NCI-H2081 treated with DMSO at 0.1 percent for 48 hours (cell line): ENCODE measurements around the gene HERC3.

Experiments used
- DNase-seq: peaks from one replicate; lab custom pipeline; 2025; lab: John Stamatoyannopoulos, UW

HERC3 gene

DNA sequence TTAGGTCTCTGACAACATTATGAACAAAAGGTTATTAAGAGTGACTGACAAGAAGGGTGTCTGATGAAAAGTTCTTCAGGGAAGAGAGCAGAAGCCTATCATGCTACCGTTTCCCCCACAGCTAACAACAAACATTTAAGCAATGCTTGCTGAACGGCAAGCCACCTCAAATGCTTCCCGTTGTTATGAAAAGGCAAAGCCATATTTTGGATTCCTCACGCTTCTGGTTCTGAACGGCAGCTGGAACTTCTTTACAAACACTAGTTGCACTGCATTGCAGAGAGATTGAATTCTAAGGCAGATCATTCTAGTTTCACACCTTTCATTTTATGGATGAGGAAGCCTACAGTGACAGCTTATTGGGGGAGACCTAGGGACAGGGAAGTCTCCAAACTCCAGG lies 153.9 kb downstream of the HERC3 start:
- no peak for DNase-seq

DNA sequence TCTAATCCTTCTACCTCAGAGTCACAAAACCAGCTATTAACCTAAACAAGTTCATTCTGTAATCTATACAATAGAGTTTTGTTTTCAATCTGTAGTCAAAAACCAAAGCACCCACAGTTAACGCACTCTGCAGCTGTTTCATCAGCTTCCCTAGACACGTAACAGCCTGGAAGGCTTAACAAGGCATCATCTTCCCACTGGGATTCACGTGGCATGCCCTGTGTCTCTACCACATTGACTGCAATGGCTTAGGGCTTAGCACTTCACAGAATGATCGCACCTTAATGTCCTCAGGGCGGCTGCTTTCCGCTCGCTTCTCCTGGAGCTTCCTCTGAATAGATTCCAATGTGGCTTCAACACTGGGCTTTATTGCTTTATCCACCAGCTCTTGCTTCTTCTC lies 155.1 kb downstream of the HERC3 start:
- DNase-seq = no peak

DNA sequence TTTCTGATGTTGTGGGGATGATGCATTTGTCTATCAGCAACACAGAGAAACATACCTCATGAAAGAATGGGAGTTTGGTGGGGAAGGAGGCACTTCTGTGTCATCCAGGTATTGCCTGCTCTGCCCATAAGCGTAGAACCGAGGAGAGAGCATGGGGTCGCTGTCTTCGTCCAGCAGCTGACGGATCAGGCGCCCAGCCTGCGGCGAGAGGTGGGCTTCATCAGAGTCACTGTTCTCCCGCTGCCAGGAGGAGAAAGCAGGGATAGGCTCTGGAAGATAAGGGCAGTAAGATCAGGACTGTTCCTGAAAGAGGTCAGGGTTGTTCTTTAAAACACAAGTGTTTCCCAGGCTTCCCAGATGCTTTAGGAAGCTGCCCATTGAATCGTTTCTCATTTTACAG lies 158.1 kb downstream of the HERC3 start:
- no peak for DNase-seq

DNA sequence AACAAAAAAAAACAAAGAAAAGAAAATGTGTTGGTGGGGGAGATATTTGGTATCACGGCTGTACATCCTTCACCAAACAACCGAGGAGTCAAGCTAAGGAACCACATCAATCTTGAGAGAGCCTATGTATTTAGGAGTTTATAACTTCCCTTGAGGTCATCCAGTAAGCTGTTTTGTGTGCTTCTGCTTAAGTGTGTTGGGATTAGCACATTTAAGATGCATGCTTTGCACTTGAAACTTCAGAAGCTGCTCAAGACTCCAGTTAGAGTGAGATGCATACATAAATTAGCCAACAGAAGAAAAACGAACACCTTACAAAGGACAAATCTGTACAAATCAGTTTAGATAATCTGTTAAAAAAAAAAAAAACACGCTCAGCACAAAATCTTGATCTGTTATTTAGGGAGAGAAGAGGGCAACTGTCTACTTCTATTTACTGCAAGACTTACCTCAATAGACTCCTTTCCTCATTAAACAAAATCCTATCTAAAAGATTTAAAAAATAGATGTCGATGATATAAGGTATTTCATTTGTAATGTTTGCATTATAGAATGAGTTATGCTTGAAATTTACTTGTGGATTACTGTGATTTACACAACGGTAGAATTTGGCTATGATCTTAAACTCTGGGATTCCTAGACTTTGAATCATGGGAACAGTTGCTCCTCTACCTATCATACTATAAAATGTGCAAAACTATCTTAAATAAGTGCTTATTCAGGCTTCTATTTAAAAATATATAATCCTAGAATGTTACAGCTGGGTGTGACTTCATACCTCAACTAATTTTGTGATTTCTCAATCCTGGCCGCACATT lies 159.2 kb downstream of the HERC3 start:
- no peak for DNase-seq

DNA sequence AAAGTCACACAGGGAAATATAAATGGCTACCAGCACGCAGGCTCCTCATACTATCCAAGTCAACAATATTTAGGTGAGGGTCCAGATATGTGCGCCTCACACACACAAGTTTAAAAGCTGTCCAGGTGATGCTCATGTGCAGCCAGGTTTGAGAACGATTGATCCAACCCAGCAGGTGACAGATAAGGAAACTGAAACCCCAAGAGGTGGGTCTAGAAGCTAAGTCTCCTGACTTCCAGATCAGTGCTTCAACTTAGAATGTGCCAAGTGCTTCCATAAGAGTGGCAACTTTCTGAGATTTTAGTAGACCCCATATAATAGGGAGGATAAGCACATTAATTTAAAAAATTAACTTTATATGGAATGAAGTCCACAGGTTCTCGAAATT lies 159.8 kb downstream of the HERC3 start:
- DNase-seq = no peak

DNA sequence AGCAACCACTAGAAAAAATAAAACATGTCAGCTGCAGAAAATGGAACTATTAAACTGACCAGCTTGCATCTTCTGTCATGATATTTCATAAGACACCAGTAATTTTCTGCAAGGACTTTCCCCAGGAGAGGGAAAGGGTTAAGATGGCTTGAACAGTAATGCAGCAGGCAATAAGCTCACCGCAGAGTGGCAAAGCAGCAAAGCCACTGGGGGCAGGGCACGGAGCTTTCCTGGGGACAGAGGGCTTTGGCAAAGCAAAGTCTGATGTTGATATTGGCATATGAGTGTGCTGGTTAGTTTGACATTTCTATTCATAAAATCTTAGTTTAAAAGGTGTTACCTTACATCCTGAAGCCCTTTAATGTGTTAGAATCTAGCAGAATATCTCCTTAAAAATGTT lies 160.5 kb downstream of the HERC3 start:
- no peak for DNase-seq

DNA sequence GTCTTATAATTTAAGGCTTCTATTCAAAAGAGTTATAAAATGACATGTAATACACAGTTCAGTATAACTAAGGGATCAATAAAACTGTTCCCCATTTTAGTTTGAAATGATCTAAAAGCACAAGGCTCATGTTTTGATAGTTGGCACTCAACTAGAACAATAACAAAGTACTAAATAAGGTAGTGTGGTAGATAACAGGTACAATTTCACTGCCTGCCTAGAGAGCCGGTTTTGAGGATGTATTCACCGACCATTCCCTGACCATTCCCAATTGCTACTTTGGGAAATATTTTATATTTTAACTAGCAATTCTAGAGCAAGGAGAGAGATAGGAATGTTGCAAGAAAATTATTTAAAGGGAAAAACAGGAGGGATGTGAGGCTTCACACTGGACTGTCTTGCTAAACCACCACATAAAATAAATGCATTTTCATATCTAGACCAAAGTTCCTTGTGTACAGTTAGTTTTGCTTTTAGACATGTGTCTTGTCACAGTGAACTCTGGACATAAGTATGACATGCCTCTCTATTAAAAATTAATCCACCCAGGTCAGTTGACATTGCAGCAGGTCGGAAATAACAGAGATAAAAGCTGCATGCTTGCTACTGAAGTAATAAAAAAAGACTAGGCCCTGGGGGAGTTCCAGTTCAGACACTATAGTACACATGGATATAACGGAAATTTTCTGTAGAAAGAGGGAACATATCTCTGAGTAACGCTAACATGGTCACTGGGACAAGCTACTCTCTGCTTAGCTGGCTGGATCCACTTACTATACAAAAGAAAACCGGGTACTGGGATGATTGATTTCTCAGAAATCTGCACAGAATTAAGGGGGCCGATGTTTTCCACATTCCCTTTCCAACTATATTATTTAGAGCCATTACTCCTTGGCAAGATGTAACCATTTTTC lies 161.6 kb downstream of the HERC3 start:
- no peak for DNase-seq

DNA sequence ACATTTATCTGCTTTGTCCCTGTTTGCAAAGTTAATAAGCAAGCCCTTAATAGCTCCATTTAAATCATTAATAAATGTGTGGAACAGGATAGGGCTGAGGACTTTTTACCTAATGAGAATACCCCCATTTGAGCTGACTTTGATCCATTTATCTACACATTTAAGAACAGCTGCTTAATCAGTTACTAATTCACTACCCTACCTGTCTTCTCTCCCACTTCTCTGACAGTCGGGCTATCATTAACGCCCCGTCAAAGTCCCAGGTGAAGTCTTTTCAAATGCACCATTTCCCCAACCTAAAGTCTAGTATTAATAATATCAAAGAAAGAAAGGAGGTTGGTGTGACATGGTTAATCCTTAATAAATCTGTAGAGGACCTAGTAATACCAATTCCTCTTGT lies 162.5 kb downstream of the HERC3 start:
- no peak for DNase-seq

DNA sequence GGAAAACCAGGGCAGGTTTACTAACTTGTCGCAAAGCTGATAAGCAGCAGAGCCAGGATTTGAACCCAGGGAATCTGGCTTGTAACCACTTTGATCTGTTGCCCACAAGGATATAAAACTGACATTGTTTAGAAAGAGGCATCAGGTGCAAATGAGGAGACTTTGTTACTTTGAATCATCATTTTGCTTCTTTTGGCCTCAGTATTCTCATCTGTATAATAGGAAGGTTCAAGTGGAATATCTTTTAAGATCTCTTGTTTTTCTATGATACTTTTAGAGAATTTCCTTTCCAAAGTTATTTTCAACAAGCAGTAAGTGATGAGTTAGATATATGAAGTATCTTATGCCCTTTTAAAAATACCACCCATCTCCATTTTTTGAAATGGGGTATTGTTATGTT lies 163.2 kb downstream of the HERC3 start:
- DNase-seq = no peak

DNA sequence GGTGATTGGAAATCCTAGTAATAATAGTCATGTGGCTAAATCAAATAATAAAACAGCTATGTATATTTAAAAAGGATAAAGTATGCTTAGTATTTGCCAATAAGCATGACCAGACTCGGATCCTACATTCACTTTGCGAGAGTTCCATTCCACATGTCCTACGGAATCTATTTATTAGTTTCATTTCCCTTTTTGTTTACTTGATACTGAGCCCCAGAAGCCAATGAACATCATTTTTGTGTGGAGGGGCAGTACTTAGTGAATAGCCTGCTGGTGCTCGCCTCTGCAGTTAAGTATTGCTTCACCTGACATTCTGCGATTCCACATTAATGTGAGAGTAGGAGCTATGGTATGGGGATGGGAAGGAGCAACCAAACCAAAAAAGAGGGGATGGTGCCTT lies 163.9 kb downstream of the HERC3 start:
- DNase-seq = no peak

DNA sequence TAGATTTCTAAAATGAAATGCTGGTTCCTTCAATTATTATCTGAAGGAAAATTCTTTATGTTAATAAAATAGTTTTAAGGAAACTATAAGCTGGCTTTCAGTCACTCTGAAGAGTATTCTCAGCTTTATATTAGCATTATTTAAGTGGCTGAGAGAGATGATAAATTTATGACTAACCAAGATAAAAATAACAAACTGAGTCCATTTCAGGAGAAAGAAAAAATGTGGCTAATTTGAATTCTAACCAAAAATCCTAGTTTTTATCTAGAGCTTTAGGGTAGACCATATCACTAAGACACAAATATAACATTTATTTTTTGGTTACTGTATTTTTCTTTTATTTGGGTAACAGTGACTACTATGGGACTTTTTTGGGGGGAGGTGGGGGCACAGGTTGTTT lies 164.8 kb downstream of the HERC3 start:
- DNase-seq = no peak

DNA sequence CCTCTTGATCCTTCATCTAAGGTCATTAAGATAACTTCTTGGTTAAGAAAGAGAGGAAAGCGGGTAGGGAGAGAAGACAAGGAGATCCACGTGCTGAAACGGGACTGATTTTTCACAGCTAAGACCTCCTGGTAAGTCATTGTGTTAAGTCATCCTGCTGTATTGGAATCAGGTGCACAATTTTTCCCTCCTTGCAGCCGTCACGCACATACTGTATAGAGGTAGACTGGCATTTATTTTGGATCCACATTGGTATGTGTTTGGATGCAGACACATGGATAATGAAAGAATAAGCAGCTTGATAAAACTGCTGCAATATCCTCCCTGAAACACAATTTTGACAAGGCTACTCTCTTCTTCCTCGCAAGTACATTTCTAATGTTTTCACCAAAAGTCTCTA lies 165.5 kb downstream of the HERC3 start:
- DNase-seq = no peak
